Stomach (tissue), 4 donors: ENCODE measurements around the gene OSBPL9.

ENCODE experiments used
- EP300 ChIP-seq: sonication (generic); formaldehyde crosslinking; IDR thresholded peaks from one replicate; pipeline ENCODE4 v1.6.1; 2017; ENCODE audit warnings: antibody characterized with exemption
- POLR2A ChIP-seq, 4 donors: fragments of 450-650 bp; IDR thresholded peaks; one replicate each; pipeline ENCODE4 v1.6.1; 2016; ENCODE audit warnings: antibody characterized with exemption in 4 of 4, control low read depth in 2 of 4, mild to moderate bottlenecking in 1 of 4, moderate library complexity in 1 of 4
- POLR2AphosphoS5 ChIP-seq, 3 donors: sonication (generic); formaldehyde crosslinking; IDR thresholded peaks; one replicate each; pipeline ENCODE4 v1.6.1; 2016; ENCODE audit warnings: antibody characterized with exemption in 3 of 3
- TF ChIP-seq, protein P1 (sequence below), 7 experiments: fragments of 450-650 bp in 4 of 7; fragments of 200-600 bp in 3 of 7; sonication (generic) in 3 of 7; IDR thresholded peaks; one replicate each; pipeline ENCODE4 v1.5.1; 2016 to 2019; ENCODE audit warnings: antibody characterized with exemption in 7 of 7, control low read depth in 2 of 7, mild to moderate bottlenecking in 1 of 7

DNA sequence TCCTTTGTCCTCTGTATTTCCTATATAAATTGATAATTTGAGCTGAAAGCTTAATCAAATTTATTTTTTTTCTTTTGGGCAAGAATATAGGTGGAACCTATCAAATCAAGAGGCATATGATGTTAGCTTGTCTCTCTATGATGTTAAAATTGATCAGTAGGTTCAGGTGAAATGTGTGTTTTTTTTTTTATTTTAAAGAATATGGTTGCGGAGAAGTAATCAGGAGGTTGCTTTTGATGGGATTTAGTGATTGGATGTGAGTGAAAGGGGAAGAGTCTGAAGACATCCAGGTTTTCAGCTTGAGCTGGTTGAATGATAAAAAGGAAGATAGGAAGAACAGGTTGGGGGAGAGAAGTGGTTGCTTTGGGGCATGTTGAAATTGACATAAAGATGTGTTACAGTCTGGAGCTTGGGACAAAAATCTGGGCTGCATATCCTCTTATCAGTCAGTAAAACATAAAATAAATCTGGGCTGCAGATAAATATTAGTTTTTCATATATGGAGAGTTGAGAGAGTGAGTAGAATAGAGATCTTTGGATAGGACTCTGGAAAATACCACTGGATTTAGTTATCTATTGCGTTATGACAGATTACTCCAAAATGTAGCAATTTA lies 5.1 kb downstream of the OSBPL9 start:
- TF ChIP-seq, protein P1, sequence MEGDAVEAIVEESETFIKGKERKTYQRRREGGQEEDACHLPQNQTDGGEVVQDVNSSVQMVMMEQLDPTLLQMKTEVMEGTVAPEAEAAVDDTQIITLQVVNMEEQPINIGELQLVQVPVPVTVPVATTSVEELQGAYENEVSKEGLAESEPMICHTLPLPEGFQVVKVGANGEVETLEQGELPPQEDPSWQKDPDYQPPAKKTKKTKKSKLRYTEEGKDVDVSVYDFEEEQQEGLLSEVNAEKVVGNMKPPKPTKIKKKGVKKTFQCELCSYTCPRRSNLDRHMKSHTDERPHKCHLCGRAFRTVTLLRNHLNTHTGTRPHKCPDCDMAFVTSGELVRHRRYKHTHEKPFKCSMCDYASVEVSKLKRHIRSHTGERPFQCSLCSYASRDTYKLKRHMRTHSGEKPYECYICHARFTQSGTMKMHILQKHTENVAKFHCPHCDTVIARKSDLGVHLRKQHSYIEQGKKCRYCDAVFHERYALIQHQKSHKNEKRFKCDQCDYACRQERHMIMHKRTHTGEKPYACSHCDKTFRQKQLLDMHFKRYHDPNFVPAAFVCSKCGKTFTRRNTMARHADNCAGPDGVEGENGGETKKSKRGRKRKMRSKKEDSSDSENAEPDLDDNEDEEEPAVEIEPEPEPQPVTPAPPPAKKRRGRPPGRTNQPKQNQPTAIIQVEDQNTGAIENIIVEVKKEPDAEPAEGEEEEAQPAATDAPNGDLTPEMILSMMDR (IDR thresholded peaks at IDR 0.05), result no peak
- no peak for TF ChIP-seq POLR2A (IDR thresholded peaks at IDR 0.05)
- no peak for TF ChIP-seq POLR2AphosphoS5 (IDR thresholded peaks at IDR 0.05)
- no peak for TF ChIP-seq EP300
